Measurements from ENCODE around the gene WDR64.

WDR64 gene

GRCh38 chr1:241637046-241637590 is 15.0 kb upstream of the WDR64 start:
- ATAC-seq = no peak; the same call in 2 of the 3 replicates
- no peak for TF ChIP-seq ISL1 (CRISPR knock-in tag; IDR thresholded peaks at IDR 0.05)

DNA sequence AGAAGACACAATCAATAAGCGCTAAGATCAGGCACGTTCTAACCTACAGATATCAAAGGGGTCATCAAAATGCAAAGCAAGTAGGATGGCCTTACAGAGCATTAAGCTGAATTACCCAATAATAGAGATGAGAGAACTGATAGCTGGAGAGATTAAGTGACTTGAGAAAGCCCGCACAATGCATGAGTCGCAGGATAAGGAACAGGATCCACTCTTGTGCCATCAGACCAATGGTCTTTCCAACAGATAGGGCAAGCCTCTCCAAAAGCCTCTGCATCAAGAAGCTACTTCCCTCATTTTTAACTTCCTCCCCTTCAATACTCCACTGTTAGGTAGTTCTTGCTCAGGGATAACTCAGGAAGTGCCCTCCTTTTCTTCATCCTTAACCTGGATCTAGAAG is 14.5 kb upstream of the WDR64 start:
- ATAC-seq = no peak
- TF ChIP-seq GLIS3 (CRISPR knock-in tag; IDR thresholded peaks at IDR 0.05) (no peak), RARB (CRISPR knock-in tag; IDR thresholded peaks at IDR 0.05) (no peak)
- TF ChIP-seq, protein P1, sequence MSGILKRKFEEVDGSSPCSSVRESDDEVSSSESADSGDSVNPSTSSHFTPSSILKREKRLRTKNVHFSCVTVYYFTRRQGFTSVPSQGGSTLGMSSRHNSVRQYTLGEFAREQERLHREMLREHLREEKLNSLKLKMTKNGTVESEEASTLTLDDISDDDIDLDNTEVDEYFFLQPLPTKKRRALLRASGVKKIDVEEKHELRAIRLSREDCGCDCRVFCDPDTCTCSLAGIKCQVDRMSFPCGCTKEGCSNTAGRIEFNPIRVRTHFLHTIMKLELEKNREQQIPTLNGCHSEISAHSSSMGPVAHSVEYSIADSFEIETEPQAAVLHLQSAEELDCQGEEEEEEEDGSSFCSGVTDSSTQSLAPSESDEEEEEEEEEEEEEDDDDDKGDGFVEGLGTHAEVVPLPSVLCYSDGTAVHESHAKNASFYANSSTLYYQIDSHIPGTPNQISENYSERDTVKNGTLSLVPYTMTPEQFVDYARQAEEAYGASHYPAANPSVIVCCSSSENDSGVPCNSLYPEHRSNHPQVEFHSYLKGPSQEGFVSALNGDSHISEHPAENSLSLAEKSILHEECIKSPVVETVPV (CRISPR knock-in tag; IDR thresholded peaks at IDR 0.05) = no peak

DNA sequence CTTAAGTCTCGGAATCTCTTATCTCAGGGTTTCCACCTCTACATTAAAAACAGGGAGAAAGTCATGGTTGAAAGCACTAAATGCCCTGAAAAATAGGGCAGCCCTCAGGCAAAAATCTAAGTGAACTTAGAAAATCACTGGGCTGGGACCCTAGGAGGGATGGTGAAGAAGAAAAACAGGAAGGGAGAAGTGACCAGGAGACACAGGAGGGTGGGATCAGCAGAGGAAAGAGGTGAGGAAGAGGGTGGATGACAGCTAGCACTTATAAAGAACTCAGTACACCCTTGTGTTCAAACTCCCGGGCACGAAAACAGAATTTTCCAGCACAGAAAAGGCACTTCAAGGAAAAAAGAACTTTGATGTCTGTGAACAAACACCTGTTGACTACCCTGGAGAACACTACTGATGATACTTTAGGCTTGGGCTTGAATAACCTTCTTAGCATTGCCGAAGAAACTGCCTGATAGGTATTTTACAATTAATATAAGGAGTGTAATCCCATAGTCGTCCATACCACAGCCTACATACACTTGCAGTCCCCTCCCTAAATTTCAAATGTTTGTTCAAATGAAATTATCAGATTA is 13.9 kb upstream of the WDR64 start:
- no peak for ATAC-seq

GRCh38 chr1:241638909-241639622 is 13.0 kb upstream of the WDR64 start:
- no peak for ATAC-seq
- TF ChIP-seq ISL1 (CRISPR knock-in tag; IDR thresholded peaks at IDR 0.05) = no peak
- TF ChIP-seq TCF4 (CRISPR knock-in tag; IDR thresholded peaks at IDR 0.05; ENCODE audit: borderline replicate concordance) = no peak
- no peak for TF ChIP-seq ARNTL (CRISPR knock-in tag; IDR thresholded peaks at IDR 0.05; ENCODE audit: borderline replicate concordance, low read depth)
- TF ChIP-seq ZNF565 (CRISPR knock-in tag; conservative IDR thresholded peaks at IDR 0.05; ENCODE audit: low read depth) = no peak
- no peak for TF ChIP-seq ZNF8 (CRISPR knock-in tag; IDR thresholded peaks at IDR 0.05)
- TF ChIP-seq SNAI2 (CRISPR knock-in tag; IDR thresholded peaks at IDR 0.05) = no peak
- TF ChIP-seq, protein P2, sequence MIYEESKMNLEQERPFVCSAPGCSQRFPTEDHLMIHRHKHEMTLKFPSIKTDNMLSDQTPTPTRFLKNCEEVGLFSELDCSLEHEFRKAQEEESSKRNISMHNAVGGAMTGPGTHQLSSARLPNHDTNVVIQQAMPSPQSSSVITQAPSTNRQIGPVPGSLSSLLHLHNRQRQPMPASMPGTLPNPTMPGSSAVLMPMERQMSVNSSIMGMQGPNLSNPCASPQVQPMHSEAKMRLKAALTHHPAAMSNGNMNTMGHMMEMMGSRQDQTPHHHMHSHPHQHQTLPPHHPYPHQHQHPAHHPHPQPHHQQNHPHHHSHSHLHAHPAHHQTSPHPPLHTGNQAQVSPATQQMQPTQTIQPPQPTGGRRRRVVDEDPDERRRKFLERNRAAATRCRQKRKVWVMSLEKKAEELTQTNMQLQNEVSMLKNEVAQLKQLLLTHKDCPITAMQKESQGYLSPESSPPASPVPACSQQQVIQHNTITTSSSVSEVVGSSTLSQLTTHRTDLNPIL (CRISPR knock-in tag; IDR thresholded peaks at IDR 0.05; ENCODE audit: low read depth) = no peak
- no peak for TF ChIP-seq ESRRG (CRISPR knock-in tag; IDR thresholded peaks at IDR 0.05)
- TF ChIP-seq GLIS3 (CRISPR knock-in tag; IDR thresholded peaks at IDR 0.05) = no peak
- TF ChIP-seq ZNF70 (CRISPR knock-in tag; IDR thresholded peaks at IDR 0.05) = no peak
- TF ChIP-seq ZFP3 (CRISPR knock-in tag; IDR thresholded peaks at IDR 0.05) = no peak
- no peak for TF ChIP-seq BACH2 (CRISPR knock-in tag; IDR thresholded peaks at IDR 0.05; ENCODE audit: borderline replicate concordance)
- TF ChIP-seq RARB (CRISPR knock-in tag; IDR thresholded peaks at IDR 0.05) = no peak

More for the DNA sequence above, 13.9 kb upstream of the WDR64 start:
- TF ChIP-seq PPARA (CRISPR knock-in tag; IDR thresholded peaks at IDR 0.05; ENCODE audit: borderline replicate concordance) (no peak), TOX (CRISPR knock-in tag; IDR thresholded peaks at IDR 0.05; ENCODE audit: borderline replicate concordance) (no peak), OSR1 (CRISPR knock-in tag; IDR thresholded peaks at IDR 0.05) (no peak), TCF4 (CRISPR knock-in tag; IDR thresholded peaks at IDR 0.05; ENCODE audit: borderline replicate concordance) (no peak), TSHZ2 (CRISPR knock-in tag; IDR thresholded peaks at IDR 0.05) (no peak), ZNF565 (CRISPR knock-in tag; conservative IDR thresholded peaks at IDR 0.05; ENCODE audit: low read depth) (no peak), ISL1 (CRISPR knock-in tag; IDR thresholded peaks at IDR 0.05) (no peak), GLIS3 (CRISPR knock-in tag; IDR thresholded peaks at IDR 0.05) (no peak), ZC3H10 (CRISPR knock-in tag; IDR thresholded peaks at IDR 0.05) (no peak)
- TF ChIP-seq, protein P3, sequence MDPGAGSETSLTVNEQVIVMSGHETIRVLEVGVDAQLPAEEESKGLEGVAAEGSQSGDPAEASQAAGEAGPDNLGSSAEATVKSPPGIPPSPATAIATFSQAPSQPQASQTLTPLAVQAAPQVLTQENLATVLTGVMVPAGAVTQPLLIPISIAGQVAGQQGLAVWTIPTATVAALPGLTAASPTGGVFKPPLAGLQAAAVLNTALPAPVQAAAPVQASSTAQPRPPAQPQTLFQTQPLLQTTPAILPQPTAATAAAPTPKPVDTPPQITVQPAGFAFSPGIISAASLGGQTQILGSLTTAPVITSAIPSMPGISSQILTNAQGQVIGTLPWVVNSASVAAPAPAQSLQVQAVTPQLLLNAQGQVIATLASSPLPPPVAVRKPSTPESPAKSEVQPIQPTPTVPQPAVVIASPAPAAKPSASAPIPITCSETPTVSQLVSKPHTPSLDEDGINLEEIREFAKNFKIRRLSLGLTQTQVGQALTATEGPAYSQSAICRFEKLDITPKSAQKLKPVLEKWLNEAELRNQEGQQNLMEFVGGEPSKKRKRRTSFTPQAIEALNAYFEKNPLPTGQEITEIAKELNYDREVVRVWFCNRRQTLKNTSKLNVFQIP (CRISPR knock-in tag; IDR thresholded peaks at IDR 0.05; ENCODE audit: borderline replicate concordance, low read depth) = no peak
- TF ChIP-seq, protein P2 (CRISPR knock-in tag; IDR thresholded peaks at IDR 0.05; ENCODE audit: low read depth) = no peak
- TF ChIP-seq, protein P1 (CRISPR knock-in tag; IDR thresholded peaks at IDR 0.05) = no peak
